ENCODE results near the gene ANAPC4.
"Not testable (repeated sequence)": the region's sequence is repeated elsewhere in the genome, so short reads cannot be mapped to it uniquely, and the experiment has no call there.

The ANAPC4 gene, protein sequence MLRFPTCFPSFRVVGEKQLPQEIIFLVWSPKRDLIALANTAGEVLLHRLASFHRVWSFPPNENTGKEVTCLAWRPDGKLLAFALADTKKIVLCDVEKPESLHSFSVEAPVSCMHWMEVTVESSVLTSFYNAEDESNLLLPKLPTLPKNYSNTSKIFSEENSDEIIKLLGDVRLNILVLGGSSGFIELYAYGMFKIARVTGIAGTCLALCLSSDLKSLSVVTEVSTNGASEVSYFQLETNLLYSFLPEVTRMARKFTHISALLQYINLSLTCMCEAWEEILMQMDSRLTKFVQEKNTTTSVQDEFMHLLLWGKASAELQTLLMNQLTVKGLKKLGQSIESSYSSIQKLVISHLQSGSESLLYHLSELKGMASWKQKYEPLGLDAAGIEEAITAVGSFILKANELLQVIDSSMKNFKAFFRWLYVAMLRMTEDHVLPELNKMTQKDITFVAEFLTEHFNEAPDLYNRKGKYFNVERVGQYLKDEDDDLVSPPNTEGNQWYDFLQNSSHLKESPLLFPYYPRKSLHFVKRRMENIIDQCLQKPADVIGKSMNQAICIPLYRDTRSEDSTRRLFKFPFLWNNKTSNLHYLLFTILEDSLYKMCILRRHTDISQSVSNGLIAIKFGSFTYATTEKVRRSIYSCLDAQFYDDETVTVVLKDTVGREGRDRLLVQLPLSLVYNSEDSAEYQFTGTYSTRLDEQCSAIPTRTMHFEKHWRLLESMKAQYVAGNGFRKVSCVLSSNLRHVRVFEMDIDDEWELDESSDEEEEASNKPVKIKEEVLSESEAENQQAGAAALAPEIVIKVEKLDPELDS

DNA sequence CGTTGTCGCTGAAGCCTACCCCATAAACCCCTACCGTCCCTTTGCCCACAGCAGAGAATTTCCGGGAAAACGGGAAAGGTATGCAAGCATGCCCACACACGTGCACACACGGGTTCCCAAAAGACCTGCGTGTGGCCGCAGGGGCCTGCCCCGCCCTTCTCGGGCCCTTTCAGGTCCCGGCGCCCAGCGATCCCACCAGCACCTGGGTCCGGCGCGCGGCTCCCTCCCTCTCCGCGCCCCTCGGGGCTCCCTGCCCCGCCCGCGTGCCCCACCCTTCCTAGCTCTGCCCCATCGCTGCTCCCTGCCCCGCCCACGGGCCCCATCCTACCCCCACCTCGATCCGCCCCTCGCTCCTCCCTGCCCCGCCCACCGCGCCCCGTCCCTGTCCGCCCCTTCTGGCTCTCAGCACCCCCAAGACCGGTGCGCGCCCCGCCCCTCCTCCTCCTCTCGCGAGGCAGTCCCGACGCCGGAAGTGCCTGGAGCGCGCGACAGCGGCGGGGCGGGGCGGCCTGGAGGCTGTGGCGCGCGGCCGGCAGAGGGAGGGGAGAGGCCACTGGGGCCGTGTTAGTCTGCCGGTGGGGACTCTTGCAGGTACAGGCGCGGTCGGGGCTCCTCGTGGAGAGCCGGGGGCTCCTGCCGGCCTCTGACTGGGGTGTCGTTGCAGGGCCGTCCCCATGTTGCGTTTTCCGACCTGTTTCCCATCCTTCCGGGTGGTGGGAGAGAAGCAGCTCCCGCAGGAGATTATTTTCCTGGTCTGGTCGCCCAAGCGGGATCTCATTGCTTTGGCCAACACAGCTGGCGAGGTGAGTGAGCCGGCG is at the start of gene ANAPC4:
Gene ANAPC4, plus strand, starts transcription at position 510 of the 818 bp plus-strand sequence. Its CDS starts 165 bp downstream, at position 675.
- DNase-seq (ENCODE audit: low read depth in 1 of 2, low spot score in 1 of 2): peak; percentile 94 to 99

DNA sequence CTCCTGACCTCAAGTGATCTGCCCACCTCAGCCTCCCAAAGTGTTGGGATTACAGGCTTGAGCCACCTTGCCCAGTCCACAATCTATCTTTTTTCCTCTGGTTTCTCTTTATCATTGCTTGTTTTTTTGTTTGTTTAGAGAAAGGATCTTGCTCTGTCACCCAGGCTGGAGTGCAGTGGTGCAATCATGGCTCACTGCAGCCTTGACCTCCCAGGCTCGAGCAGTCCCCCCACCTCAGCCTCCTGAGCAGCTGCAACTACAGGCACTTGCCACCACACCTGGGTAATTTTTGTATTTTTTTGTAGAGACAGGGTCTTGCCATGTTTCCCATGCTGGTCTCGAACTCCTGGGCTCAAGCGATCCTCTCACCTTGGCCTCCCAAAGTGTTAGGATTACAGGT is 48.6 kb upstream of the ANAPC4 start:
- not testable (repeated sequence) for DNase-seq (ENCODE audit: low read depth in 1 of 2, low spot score in 1 of 2)

DNA sequence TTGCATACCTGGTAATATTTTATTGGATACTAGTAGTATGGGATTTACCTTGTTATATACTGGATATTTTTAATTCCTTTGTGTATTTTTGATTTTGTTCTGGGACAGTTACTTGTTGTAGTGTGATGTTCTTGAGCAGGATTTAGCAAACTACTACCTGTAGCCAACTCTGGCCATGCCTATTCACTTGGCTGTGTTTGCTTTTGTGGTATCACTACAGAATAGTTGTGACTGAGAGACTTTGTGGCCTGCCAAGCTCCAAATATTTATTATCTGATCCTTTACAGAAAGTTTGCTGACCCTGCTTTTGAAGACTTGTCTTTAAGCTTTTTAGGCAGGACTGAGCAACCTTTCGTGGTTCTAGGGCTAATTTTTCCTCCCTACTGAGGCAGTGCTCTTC is 46.7 kb upstream of the ANAPC4 start:
- DNase-seq (ENCODE audit: low read depth in 1 of 2, low spot score in 1 of 2): no peak

DNA sequence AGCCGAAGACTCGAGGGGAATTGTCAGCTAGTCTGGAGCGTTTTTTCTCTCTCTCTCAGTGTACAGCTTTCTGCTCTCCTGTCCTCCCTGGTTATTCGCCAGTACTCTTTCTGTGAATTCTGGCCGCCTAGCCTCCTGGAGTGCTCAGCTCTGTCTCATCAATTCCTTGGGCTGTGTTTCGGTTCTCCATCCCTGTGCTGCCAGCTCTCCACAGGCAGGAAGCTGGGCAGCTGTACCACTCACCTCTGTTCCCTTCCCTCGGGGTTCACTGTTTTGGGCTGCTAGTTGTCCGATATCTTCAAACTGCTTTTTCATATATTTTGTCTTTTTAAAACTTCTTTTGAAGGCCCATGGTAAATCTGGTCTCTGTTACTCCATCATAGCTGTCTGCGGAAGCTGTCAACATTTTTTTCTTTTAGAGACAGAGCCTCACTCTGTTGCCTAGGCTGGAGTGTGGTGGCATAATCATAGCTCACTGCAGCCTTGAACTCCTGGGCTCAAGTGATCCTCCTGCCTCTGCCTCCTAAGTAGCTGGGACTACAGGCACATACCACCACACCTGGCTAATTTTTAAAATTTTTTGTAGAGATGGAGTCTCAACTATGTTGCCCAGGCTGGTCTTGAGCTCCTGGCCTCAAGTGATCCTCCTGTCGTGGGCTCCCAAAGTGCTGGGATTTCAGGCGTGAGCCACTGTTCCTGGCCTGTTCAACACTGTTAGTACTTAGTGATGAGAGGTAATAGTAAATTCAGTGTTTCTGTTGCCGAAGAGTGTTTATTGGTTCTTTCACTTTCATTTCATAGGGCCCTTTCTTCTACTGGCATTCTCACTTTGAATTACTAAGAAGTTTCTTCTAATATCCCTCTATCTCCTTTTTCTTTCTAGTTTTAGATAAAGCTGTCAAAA is 45.9 kb upstream of the ANAPC4 start:
- DNase-seq (ENCODE audit: low read depth in 1 of 2, low spot score in 1 of 2): no peak

DNA sequence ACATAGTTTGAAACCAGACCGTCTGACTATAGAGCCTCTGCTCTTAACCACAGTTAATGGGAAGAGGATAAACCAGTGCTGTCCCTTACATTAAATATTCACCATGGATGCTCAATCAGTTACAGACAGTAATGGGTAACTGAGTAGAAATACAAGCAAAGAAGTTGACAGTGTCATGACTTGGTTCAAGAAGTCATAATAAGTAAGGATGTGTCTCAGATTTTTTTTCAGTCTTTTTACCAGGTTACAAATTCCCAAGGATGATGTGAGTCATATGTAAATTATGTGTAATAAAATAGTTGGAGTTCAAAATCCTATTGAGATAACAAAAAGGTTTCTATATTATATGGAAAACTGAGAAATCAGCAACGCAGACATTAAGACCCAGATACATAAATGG is 33.4 kb upstream of the ANAPC4 start:
- no peak for DNase-seq (ENCODE audit: low read depth in 1 of 2, low spot score in 1 of 2)

DNA sequence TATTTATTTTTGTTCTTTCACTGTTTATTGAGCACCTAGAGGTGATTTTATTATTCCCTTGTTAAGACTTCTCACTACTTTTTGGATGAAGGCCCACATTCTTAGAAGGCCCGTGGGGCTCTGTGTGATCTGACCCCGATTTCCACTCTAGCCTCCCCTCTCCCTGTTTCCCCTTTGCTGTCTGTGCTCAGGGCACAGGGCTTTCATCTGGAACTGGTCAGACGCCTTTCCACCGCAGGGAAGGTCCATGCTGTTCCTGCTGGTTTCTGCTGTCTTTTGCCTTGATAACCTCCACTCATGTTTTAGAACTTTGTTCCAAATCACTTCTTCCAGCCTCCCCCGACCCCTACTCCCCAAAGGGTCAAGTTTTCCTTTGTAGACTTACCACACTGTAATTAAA is 31.3 kb upstream of the ANAPC4 start:
- no peak for DNase-seq (ENCODE audit: low read depth in 1 of 2, low spot score in 1 of 2)

DNA sequence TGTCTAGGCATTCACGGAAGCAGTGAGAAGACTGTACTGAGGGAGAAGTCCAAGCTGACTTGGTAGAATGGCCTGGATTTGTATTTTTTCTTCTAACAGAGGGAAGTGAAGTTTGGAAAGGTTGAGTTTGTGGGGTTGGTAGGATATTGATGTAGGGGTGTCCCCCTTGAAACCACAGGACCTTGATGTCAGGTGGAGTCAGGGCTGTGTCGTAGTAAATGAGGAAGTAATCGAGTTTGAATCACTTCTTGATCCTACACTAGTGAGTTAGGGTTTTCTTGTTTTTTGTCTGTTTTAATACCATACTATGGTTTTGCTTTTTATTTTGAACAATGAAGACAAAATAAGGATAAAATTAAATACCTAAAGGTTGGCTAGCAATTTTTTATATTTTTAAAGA is 30.1 kb upstream of the ANAPC4 start:
- DNase-seq (ENCODE audit: low read depth in 1 of 2, low spot score in 1 of 2): no peak

DNA sequence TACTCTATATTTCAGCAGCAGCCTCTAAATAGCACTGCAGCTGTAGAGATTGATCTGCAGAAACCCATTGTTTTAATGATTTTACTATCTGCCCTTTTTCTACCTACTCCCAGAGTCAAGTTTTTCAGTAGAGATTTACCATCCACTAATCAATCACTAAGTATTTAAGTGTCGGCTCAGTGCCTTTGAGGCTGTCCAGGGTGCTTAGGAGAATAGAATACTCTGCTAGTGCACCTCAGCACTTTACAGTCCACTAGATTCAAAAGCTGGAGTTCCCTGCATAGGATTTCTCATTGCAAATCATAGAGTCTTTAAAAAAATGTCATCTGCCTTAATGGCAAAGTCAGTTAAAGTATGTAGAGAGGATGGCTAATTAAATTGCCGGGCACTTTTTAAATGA is 29.6 kb upstream of the ANAPC4 start:
- no peak for DNase-seq (ENCODE audit: low read depth in 1 of 2, low spot score in 1 of 2)

DNA sequence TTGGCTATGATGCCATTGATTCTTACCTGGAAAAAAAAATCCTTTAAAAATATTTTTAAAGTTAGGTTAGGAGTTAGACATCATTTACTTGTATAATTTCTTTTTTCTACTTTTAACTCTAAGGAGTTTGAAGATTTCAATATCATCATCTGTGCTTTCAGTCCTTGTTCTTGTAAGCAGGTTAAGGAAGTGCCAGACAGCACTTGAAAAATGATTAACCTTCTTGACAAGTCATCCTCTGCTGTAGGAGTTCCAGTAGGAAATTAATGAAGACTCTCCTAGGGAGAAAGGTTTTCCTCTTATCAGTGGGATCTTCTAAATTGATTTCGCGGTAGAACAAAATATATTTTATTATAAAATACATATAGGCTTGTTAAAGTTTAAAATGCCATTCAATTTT is 29.1 kb upstream of the ANAPC4 start:
- no peak for DNase-seq (ENCODE audit: low read depth in 1 of 2, low spot score in 1 of 2)

DNA sequence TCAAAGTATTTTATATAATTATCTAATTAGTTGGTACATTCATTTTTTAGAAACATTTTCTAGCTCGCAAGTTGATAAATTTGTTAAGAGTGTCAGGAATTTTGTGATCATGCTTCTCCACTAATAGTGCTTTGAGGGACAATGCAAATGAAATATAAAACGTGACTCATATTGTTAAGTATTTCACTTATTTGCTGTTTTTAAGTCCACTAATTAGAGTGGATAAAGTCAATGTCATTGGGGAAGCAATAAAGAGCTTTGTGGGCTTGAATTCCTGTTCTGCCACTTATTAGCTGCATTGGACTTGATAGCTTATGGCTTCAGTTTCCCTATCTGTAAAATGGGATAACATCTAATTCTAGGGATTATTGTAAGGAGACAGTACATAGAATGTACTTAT is 26.5 kb upstream of the ANAPC4 start:
- no peak for DNase-seq (ENCODE audit: low read depth in 1 of 2, low spot score in 1 of 2)

DNA sequence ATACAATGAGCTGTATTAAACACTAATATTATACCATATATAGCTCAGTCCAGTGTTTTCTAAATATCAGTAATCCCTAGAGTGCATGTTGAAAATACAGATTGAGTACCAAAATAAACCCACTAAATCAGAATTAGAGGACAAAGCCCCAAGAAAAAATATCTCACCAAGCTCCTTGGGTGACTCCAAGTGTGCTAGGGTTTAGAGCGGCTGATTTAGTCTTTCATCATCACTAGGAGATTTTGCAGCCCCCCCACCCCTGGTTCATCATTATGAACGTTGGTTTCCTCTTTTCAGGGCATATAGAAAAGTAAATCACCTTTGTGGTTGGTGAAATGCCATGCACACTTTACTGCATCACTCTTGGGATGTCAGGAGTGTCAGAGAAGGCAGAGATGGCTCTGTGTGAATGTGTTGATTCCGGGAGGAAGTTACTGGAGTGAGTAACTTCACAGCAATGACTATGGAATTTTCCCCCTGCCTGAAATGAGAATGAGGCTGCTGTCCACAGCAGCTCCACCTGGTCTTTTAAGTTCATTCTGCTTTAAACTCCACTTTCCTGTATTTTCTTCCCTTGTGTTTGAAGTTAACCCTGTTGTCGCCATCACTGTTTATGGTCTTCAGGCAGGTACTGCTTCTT is 25.2 kb upstream of the ANAPC4 start:
- DNase-seq (ENCODE audit: low read depth in 1 of 2, low spot score in 1 of 2): no peak

DNA sequence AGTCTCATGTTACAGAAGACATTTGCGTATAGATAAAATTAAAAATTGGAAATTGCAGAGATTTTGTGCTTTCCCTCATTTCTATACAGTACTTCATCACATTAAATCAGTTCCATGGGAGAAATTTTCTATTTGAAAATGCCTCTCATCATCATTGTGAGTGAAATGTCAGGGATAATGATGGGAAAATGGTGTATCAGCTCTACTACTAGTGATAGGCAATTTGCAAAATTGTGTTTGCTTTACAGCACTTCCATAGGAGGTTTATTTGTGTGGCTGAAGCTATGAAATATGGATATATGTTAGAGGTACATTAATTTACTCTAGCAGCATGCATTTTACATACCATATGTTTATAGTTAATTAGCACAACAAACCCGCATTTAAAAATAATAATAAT is 21.0 kb upstream of the ANAPC4 start:
- DNase-seq (ENCODE audit: low read depth in 1 of 2, low spot score in 1 of 2): no peak

DNA sequence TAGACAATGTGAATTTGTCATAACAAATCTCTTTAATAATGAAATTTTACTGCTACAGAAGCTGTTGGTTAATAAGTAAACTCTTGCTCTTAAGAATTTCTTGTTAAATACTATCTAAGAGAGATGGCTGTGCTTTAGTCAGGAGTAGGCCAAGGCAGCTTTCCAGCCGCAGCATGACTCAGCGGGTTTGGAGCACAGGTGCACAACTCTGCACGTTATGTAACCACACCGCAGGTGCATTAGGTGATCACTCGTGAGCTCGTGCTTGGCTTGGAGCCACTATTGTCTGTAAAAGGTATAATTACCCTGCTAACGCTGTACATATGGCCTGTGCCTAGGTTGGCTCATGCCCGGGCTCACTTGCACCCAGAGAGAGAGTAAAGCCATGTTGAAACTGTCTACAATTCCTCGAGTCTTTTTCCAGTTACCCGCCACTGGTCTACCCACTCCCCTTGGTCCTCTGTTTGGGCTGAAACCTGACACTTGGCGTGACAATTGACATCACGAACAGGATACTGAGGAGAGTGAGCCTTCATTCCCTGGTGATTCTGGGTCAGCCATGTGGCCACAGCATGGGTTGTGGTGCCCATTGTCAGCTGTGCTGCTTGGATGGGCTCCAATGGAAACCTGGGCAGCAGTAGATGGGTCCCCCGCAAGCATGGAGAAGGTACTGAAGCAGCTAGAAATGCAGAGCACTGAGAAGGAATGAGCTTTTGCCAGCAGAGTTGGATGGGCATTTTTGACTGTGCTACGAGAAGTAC is 18.4 kb upstream of the ANAPC4 start:
- no peak for DNase-seq (ENCODE audit: low read depth in 1 of 2, low spot score in 1 of 2)

DNA sequence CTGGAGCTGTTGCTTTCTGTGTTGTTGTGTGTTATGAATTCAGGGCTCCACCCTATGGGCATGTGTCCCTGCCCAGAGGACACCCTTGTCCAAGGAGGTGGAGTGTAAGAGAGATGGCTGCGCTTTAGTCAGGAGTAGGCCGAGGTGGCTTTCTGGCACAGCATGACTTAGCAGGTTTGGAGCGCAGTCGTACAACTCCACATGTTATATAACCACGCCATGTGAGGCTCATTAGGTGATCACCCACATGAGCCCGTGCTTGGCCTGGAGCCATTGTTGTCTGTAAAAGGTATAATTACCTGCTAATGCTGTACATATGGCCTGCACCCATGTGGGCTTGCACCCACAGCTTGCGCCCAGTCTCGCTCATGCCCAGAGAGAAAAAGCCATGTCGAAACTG is 15.8 kb upstream of the ANAPC4 start:
- DNase-seq (ENCODE audit: low read depth in 1 of 2, low spot score in 1 of 2): no peak

DNA sequence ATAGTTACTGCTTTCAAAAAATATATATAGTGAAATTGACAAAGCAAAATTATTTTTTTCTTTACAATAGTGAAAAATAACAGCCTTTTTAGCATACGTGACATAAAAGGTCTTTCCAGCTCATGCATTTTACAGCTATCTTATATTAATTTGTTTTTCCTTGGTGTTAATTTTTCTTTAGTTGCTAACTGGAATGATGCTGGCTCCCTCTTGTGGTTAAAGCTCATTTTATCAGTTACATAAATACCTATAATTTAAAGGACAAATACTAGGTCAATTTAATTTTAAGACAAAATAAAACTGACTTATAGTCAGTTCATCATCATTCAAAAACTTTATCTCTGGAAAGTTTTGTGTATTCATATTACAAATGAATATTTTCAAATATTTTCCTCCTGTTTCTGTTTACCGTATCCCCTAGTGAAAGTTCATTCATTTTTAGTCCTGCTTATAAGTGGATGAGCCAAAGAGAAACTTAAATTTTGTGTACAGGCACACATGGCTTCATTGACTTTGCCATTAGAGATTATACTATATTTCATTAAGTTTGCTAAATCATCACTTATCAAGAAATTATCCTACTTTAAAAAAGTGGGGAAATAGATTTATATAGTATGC is 9.9 kb upstream of the ANAPC4 start:
- no peak for DNase-seq (ENCODE audit: low read depth in 1 of 2, low spot score in 1 of 2)

DNA sequence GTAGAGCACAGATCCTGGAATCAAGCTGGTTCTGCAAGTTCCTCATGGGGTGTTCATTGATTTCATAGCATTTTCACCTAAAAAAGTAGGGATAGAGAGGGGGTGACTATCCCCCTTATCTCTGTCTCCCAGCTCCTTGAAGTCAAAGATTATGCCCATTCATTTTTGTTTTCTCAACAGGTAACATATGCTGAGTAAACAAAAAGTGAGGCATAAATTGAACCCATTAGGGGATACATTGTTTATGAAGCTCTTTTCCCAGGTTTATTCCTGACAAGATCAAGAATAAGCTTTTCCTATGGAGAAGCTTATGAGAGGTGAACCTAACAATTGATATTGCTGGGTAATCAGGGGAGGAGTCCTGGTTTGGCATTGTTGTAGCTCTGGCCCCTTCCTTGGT is 9.2 kb upstream of the ANAPC4 start:
- no peak for DNase-seq (ENCODE audit: low read depth in 1 of 2, low spot score in 1 of 2)

DNA sequence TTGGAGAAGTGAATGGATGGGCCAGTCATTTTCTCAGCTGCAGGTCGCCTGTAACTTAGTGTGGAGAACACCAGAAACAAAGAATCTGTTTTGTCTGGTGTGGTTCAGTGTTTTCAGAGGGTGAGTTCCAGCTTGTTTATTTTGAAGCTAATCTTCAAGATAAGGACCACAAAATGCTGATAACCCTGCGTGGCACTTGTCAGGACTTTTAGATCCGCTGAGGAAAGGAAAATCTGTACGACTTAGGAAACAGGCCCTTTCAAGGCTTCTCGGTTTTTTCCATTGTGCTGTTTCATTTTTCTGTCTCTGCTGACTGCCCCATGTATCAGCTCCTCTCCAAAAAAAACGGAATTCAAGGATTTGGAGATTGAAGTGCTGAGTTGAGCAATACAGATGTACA is 8.7 kb upstream of the ANAPC4 start:
- no peak for DNase-seq (ENCODE audit: low read depth in 1 of 2, low spot score in 1 of 2)

DNA sequence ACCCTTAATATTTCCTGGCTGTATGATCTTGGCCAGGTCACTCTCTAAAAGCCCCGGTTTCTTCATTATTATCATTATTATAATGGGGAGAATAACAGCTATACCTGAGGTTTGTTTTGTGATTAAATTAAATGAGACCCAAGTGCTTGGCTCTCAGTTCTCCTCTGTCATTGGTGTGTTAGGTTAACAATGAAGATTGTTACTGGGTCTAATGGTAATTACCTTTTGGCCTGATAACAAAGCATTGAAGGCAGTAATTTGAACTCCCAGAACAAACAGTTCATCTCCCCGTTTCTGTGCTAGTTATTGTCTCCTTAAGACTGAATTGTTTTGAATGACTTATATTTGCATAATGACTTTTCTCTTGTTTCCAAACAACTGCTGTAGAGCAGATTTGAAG is 6.8 kb upstream of the ANAPC4 start:
- no peak for DNase-seq (ENCODE audit: low read depth in 1 of 2, low spot score in 1 of 2)

DNA sequence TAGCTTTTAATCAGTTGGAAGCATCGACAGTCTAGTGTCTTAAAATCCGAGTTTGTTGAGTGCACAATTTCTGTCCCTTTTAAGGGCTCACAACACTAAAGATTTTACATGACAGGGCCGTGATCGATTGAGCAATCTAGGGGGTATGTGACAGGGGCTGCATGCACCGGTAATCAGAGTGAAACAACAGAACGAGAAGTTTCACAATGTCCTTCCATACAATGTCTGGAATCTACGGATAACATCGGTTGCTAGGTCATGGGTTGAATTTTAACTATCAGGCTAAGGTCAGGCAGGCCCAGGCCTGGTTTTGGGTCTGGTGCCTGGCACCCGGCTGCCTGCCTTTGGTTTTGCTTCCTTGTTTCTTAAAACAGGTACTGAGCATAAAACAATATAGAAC is 4.5 kb upstream of the ANAPC4 start:
- DNase-seq (ENCODE audit: low read depth in 1 of 2, low spot score in 1 of 2): not testable (repeated sequence)

Data from stimulated activated CD4-positive, alpha-beta T cell treated with anti-CD3 and anti-CD28 coated beads, Interleukin-15, amount 100 ng/mL, for 1 hour (primary cell).